GM23248 (cell line): ENCODE data around the gene ADH1C. TPM values are rescaled to one million over a fixed set of nuclear protein-coding genes. Genes with fewer than 3 reads are reported as not detected.

Source experiments
- DNase-seq: peaks from one replicate; pipeline ENCODE4 v3.0.0-alpha.2; 2015
- H2AFZ ChIP-seq: fragments of 200-600 bp; sonication (generic); 2 replicates; pipeline ENCODE4 v1.6.1; 2016; ENCODE audit warnings: antibody characterized with exemption
- H3F3A ChIP-seq: fragments of 200-600 bp; sonication (generic); 2 replicates; pipeline ENCODE4 v1.6.1; 2016; ENCODE audit warnings: mild to moderate bottlenecking, antibody characterized with exemption, mixed run types; ENCODE audit not compliant: insufficient read depth
- H3K27ac ChIP-seq: fragments of 200-600 bp; sonication (generic); 2 replicates; pipeline ENCODE4 v1.5.1; 2016; ENCODE audit warnings: mild to moderate bottlenecking
- H3K27me3 ChIP-seq: fragments of 200-600 bp; sonication (generic); replicated peaks from 2 replicates; pipeline ENCODE4 v1.6.1; 2016; ENCODE audit warnings: mild to moderate bottlenecking; ENCODE audit not compliant: insufficient read depth
- H3K36me3 ChIP-seq: fragments of 200-600 bp; sonication (generic); 2 replicates; pipeline ENCODE4 v1.6.1; 2016; ENCODE audit warnings: low read depth, mild to moderate bottlenecking
- H3K4me1 ChIP-seq: fragments of 200-600 bp; sonication (generic); 2 replicates; pipeline ENCODE4 v1.6.1; 2016; ENCODE audit warnings: mild to moderate bottlenecking; ENCODE audit not compliant: insufficient read depth
- H3K4me2 ChIP-seq: fragments of 200-600 bp; sonication (generic); one replicate; pipeline ENCODE4 v1.6.1; 2016; ENCODE audit warnings: mild to moderate bottlenecking; ENCODE audit not compliant: unreplicated experiment
- H3K4me3 ChIP-seq: fragments of 200-600 bp; sonication (generic); 2 replicates; pipeline ENCODE4 v1.5.1; 2016; ENCODE audit warnings: mild to moderate bottlenecking
- H3K79me2 ChIP-seq: fragments of 200-600 bp; sonication (generic); 2 replicates; pipeline ENCODE4 v1.6.1; 2016; ENCODE audit warnings: mild to moderate bottlenecking; ENCODE audit not compliant: insufficient read depth
- H3K9ac ChIP-seq: fragments of 200-600 bp; sonication (generic); 2 replicates; pipeline ENCODE4 v1.6.1; 2016; ENCODE audit warnings: mild to moderate bottlenecking
- H3K9me2 ChIP-seq: fragments of 200-600 bp; sonication (generic); 2 replicates; pipeline ENCODE4 v1.6.1; 2016; ENCODE audit warnings: mixed run types, mild to moderate bottlenecking, moderate library complexity; ENCODE audit not compliant: insufficient read depth
- H3K9me3 ChIP-seq: fragments of 200-600 bp; sonication (generic); one replicate; pipeline ENCODE4 v1.6.1; 2017; ENCODE audit warnings: low read depth
- H4K20me1 ChIP-seq: fragments of 200-600 bp; sonication (generic); 2 replicates; pipeline ENCODE4 v1.6.0; 2016; ENCODE audit not compliant: insufficient read depth
- EZH2 ChIP-seq: fragments of 200-600 bp; sonication (generic); IDR thresholded peaks from 2 replicates; pipeline ENCODE4 v1.6.1; 2018; ENCODE audit warnings: antibody characterized with exemption, mild to moderate bottlenecking; ENCODE audit not compliant: insufficient read depth, poor library complexity, severe bottlenecking
- EZH2phosphoT487 ChIP-seq: fragments of 200-600 bp; sonication (generic); IDR thresholded peaks from 2 replicates; pipeline ENCODE4 v1.6.1; 2018; ENCODE audit warnings: antibody characterized with exemption, moderate library complexity, mild to moderate bottlenecking, low read depth; ENCODE audit not compliant: insufficient read depth
- whole genome bisulfite sequencing, 2 experiments: methylation state at CpG; one replicate each; pipeline ENCODE4 v1.1.6; 2015 to 2017; ENCODE audit warnings: low lambda C conversion rate in 2 of 2, low coverage in 1 of 2; ENCODE audit errors: missing lambda C conversion rate in 2 of 2; 5-methylcytosine and 5-hydroxymethylcytosine counted together
- in situ Hi-C: fragments of 300-500 bp; cut with MboI; formaldehyde crosslinking; loops from 2 replicates; pipeline ENCODE4 v1.15.0; 2020
- polyA plus RNA-seq: library from polyadenylated mRNA; unstranded; fragments of >200 nt; fragmentation: Nextera tagmentation; extraction: Ambion mirVana; gene quantifications from 2 replicates; pipeline ENCODE4 v1.2.1, GENCODE V29; 2016
- total RNA-seq: library from RNA; depleted of rRNA; stranded (reverse); fragments of >200 nt; shearing (Covaris generic); gene quantifications from 2 replicates; pipeline ENCODE4 v1.2.3, GENCODE V29; 2014

The ADH1C gene
- total and polyA plus RNA-seq, 2 experiments from 2014 or later, result not detected

GRCh38 chr4:99334880-99335279, 17.7 kb downstream of the ADH1C start:
- H3F3A ChIP-seq, result no peaks in the 10 kb centered on the region
- H3K9me3 ChIP-seq, result no peaks in the 10 kb centered on the region
- 58 to 64% methylated on average over 1 of the region's 1 CpG for WGBS, 2 experiments
- no peak overlapping the region for H3K27ac ChIP-seq
- H3K4me1 ChIP-seq, result no peaks in the 10 kb centered on the region
- in situ Hi-C loops, result no loop called here
- no peak overlapping the region for H2AFZ ChIP-seq
- H3K9ac ChIP-seq, result no peak overlapping the region
- no peak for DNase-seq
- no peaks in the 10 kb centered on the region for H3K36me3 ChIP-seq
- no peak overlapping the region for H3K4me3 ChIP-seq
- no peaks in the 10 kb centered on the region for H4K20me1 ChIP-seq
- no peaks in the 10 kb centered on the region for H3K79me2 ChIP-seq
- no peaks in the 10 kb centered on the region for H3K9me2 ChIP-seq
- TF ChIP-seq EZH2 (no peak), EZH2phosphoT487 (no peak)
- H3K4me2 ChIP-seq, result no peak overlapping the region
- H3K27me3 ChIP-seq, result no peaks in the 10 kb centered on the region

GRCh38 chr4:99330648-99331047, 21.9 kb downstream of the ADH1C start:
- Histone ChIP-seq H3K27ac (no peak overlapping the region), H3K4me1 (no peaks in the 10 kb centered on the region), H3K36me3 (no peaks in the 10 kb centered on the region), H4K20me1 (no peaks in the 10 kb centered on the region), H3K4me3 (no peak overlapping the region), H3K9ac (no peak overlapping the region), H3K9me2 (no peaks in the 10 kb centered on the region), H3K79me2 (no peaks in the 10 kb centered on the region), H3K9me3 (no peaks in the 10 kb centered on the region), H3K4me2 (no peak overlapping the region), H3K27me3 (no peaks in the 10 kb centered on the region), H2AFZ (no peak overlapping the region), H3F3A (no peaks in the 10 kb centered on the region)
- no peak for DNase-seq
- TF ChIP-seq EZH2phosphoT487 (no peak), EZH2 (no peak)
- in situ Hi-C loops, result no loop called here
- 57 to 73% methylated on average over 3 of the region's 3 CpGs for WGBS, 2 experiments

GRCh38 chr4:99329876-99330275, 22.7 kb downstream of the ADH1C start:
- 46 to 54% methylated on average over 2 of the region's 2 CpGs for WGBS, 2 experiments
- DNase-seq, result no peak
- Histone ChIP-seq H3F3A (peaks cover 6% of the 10 kb centered on the region; the same call in 1 of the 2 replicates), H3K4me1 (peaks cover 4% of the 10 kb centered on the region; the same call in 1 of the 2 replicates), H3K9me3 (no peaks in the 10 kb centered on the region), H3K4me2 (no peak overlapping the region), H3K27me3 (no peaks in the 10 kb centered on the region), H3K4me3 (no peak overlapping the region), H4K20me1 (no peaks in the 10 kb centered on the region), H3K36me3 (no peaks in the 10 kb centered on the region), H3K9me2 (no peaks in the 10 kb centered on the region), H3K79me2 (no peaks in the 10 kb centered on the region), H2AFZ (no peak overlapping the region), H3K27ac (no peak overlapping the region), H3K9ac (no peak overlapping the region)
- in situ Hi-C loops, result no loop called here
- TF ChIP-seq EZH2 (no peak), EZH2phosphoT487 (no peak)

- in situ Hi-C loops, result no loop called here
Measured at GRCh38 chr4:99324979-99325378, 27.6 kb downstream of the ADH1C start.

GRCh38 chr4:99324361-99324760, 28.2 kb downstream of the ADH1C start:
- Histone ChIP-seq H4K20me1 (no peaks in the 10 kb centered on the region), H3K4me2 (peak overlapping the region; percentile 48), H3K79me2 (no peaks in the 10 kb centered on the region), H3K9ac (no peak overlapping the region), H3K27me3 (no peaks in the 10 kb centered on the region), H3K27ac (peak overlapping the region; percentile 34; the same call in 1 of the 2 replicates), H3K9me3 (no peaks in the 10 kb centered on the region), H2AFZ (no peak overlapping the region), H3K4me3 (no peak overlapping the region), H3K36me3 (no peaks in the 10 kb centered on the region), H3K4me1 (peaks cover 13% of the 10 kb centered on the region), H3K9me2 (no peaks in the 10 kb centered on the region), H3F3A (peaks cover 14% of the 10 kb centered on the region; the same call in 1 of the 2 replicates)
- WGBS, 2 experiments, result 5 to 6% methylated on average over 1 of the region's 1 CpG
- in situ Hi-C loops, result no loop called here
- no peak for TF ChIP-seq EZH2
- peak; percentile 11 for DNase-seq

More at GRCh38 chr4:99324979-99325378, 27.6 kb downstream of the ADH1C start:
- peak overlapping the region; percentile 34; the same call in 1 of the 2 replicates for H3K27ac ChIP-seq
- H2AFZ ChIP-seq, result no peak overlapping the region
- DNase-seq, result peak; percentile 84
- H3K4me3 ChIP-seq, result 0 out of 2 replicates have a peak overlapping the region, but pooled peaks have one; percentile 21
- H3K27me3 ChIP-seq, result no peaks in the 10 kb centered on the region
- no peaks in the 10 kb centered on the region for H4K20me1 ChIP-seq
- peaks cover 14% of the 10 kb centered on the region; the same call in 1 of the 2 replicates for H3F3A ChIP-seq
- H3K4me1 ChIP-seq, result peaks cover 13% of the 10 kb centered on the region
- no peaks in the 10 kb centered on the region for H3K36me3 ChIP-seq
- H3K4me2 ChIP-seq, result peak overlapping the region; percentile 48
- WGBS, 2 experiments, result 0 to 2% methylated on average over 3 of the region's 3 CpGs
- no peaks in the 10 kb centered on the region for H3K9me2 ChIP-seq
- TF ChIP-seq EZH2phosphoT487 (no peak), EZH2 (no peak)
- H3K79me2 ChIP-seq, result no peaks in the 10 kb centered on the region
- no peak overlapping the region for H3K9ac ChIP-seq
- H3K9me3 ChIP-seq, result no peaks in the 10 kb centered on the region
